Stomach (tissue), 9 donors: ENCODE measurements around the gene MYBPC2. TPM values are rescaled to one million over a fixed set of nuclear protein-coding genes. Genes with fewer than 3 reads are reported as not detected.

ENCODE experiments used
- DNase-seq, 2 donors: peaks; one replicate each; pipeline versions ENCODE4 v3.0.0 to v3.0.0-alpha.2; 2013 to 2019
- H3K27ac ChIP-seq, 5 donors: fragments of 200-600 bp in 4 of 5; sonication (generic) in 4 of 5; one replicate each; pipeline ENCODE4 v1.5.1; 2013 to 2019; ENCODE audit warnings: mild to moderate bottlenecking in 1 of 5, moderate library complexity in 1 of 5
- H3K27me3 ChIP-seq, 3 donors: fragments of 200-600 bp; sonication (generic); one replicate each; pipeline ENCODE4 v1.5.1; 2017 to 2019; ENCODE audit warnings: mixed run types in 1 of 3
- H3K36me3 ChIP-seq, 4 donors: fragments of 200-600 bp; sonication (generic); 1 replicate in 3 of 4; 2 replicates in 1 of 4; pipeline ENCODE4 v1.5.1; 2016 to 2019
- H3K4me1 ChIP-seq, 4 donors: fragments of 200-600 bp; sonication (generic); one replicate each; pipeline ENCODE4 v1.5.1; 2016 to 2019
- H3K4me3 ChIP-seq, 4 donors: fragments of 200-600 bp; sonication (generic) in 3 of 4; one replicate each; pipeline ENCODE4 v1.5.1; 2016 to 2019; ENCODE audit warnings: mild to moderate bottlenecking in 1 of 4
- H3K9me3 ChIP-seq, 4 donors: fragments of 200-600 bp; sonication (generic); one replicate each; pipeline ENCODE4 v1.5.1; 2016 to 2019
- EP300 ChIP-seq: sonication (generic); formaldehyde crosslinking; IDR thresholded peaks from one replicate; pipeline ENCODE4 v1.6.1; 2017; ENCODE audit warnings: antibody characterized with exemption
- POLR2A ChIP-seq, 4 donors: fragments of 450-650 bp; IDR thresholded peaks; one replicate each; pipeline ENCODE4 v1.6.1; 2016; ENCODE audit warnings: antibody characterized with exemption in 4 of 4, control low read depth in 2 of 4, mild to moderate bottlenecking in 1 of 4, moderate library complexity in 1 of 4
- POLR2AphosphoS5 ChIP-seq, 3 donors: sonication (generic); formaldehyde crosslinking; IDR thresholded peaks; one replicate each; pipeline ENCODE4 v1.6.1; 2016; ENCODE audit warnings: antibody characterized with exemption in 3 of 3
- WGBS, 5 donors: extraction: QIAGEN DNeasy Blood & Tissue Kit in 3 of 5; methylation state at CpG; one replicate each; pipeline versions ENCODE4 v1.1.5 to v1.1.7; 2013 to 2018; 5-methylcytosine and 5-hydroxymethylcytosine counted together
- intact Hi-C: fragments of 100-400 bp; cut with DNase I; formaldehyde crosslinking; loops from one replicate; pipeline ENCODE4 v1.15.1; 2023; ENCODE audit warnings: low total_unique reads
- polyA plus RNA-seq, 3 donors: library from polyadenylated mRNA; stranded (reverse); fragments of 200-250 nt; gene quantifications; one replicate each; pipeline ENCODE4 v1.2.3, GENCODE V29; 2013
- total RNA-seq, 5 donors: library from RNA; depleted of rRNA; stranded (reverse); fragments of >200 nt; gene quantifications; one replicate each; pipeline versions ENCODE4 v1.1.0 to v1.2.3, GENCODE V29; 2014 to 2016
- TF ChIP-seq, protein P1 (sequence below), 7 experiments: fragments of 450-650 bp in 4 of 7; fragments of 200-600 bp in 3 of 7; sonication (generic) in 3 of 7; IDR thresholded peaks; one replicate each; pipeline ENCODE4 v1.5.1; 2016 to 2019; ENCODE audit warnings: antibody characterized with exemption in 7 of 7, control low read depth in 2 of 7, mild to moderate bottlenecking in 1 of 7
- donor health status: healthy with polysubstance abuse.
- donor health status: Bipolar disorder and iron deficiency.
- donor health status: healthy.

The MYBPC2 gene
- total and polyA plus RNA-seq, 8 donors: 0.10 to 0.31 TPM; not detected in 6

DNA sequence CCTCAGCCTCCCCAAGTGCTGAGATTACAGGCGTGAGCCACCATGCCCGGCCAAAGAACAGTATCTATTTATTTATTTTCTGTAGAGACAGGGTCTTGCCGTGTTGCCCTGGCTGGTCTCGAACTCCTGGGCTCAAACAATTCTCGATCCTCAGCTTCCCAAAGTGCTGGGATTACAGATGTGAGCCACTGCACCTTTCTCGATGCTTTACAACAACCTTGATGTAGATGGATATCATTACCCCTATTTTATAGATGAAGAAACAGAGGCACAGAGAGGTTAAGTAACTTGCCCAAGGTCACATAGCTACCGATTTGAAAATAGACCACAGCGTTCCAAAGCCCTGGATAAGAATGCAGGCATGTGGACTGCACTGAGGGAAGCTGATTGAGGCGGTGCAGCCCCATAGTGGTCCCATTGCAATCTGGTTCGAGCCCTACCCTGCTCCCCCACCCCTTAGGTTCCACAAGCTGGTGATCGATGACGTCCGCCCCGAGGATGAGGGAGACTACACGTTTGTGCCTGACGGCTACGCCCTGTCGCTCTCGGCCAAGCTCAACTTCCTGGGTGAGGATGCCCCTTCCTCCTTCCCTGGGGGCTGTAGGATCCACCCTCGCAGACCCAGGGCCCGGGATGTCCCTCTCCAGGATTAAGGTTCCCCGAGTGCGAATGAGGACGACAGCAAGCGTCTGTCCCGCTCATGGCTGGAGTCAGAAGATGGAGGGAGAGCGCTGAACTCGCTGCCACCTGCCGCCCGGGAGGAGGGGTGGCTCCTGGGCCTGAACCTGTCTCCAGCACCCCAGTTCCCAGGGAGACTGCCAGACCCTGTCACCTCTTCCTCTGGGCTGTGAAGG is 17.9 kb downstream of the MYBPC2 start:
- WGBS, 5 donors: 50 to 78% (median 61%) methylated on average over 9 to 30 of the region's 30 CpGs
- no peak overlapping the region for H3K27ac ChIP-seq
- DNase-seq: no peak
- H3K4me3 ChIP-seq: no peak overlapping the region
- intact Hi-C loops: no loop called here
- H3K9me3 ChIP-seq: no peaks in the 10 kb centered on the region
- no peaks in the 10 kb centered on the region for H3K4me1 ChIP-seq
- H3K36me3 ChIP-seq: no peaks in the 10 kb centered on the region
- H3K27me3 ChIP-seq: peaks cover 0 to 30% (median 8%) of the 10 kb centered on the region in 3 donors
- TF ChIP-seq POLR2A (IDR thresholded peaks at IDR 0.05): no peak
- TF ChIP-seq POLR2AphosphoS5 (IDR thresholded peaks at IDR 0.05): no peak
- TF ChIP-seq, protein P1, sequence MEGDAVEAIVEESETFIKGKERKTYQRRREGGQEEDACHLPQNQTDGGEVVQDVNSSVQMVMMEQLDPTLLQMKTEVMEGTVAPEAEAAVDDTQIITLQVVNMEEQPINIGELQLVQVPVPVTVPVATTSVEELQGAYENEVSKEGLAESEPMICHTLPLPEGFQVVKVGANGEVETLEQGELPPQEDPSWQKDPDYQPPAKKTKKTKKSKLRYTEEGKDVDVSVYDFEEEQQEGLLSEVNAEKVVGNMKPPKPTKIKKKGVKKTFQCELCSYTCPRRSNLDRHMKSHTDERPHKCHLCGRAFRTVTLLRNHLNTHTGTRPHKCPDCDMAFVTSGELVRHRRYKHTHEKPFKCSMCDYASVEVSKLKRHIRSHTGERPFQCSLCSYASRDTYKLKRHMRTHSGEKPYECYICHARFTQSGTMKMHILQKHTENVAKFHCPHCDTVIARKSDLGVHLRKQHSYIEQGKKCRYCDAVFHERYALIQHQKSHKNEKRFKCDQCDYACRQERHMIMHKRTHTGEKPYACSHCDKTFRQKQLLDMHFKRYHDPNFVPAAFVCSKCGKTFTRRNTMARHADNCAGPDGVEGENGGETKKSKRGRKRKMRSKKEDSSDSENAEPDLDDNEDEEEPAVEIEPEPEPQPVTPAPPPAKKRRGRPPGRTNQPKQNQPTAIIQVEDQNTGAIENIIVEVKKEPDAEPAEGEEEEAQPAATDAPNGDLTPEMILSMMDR (IDR thresholded peaks at IDR 0.05): no peak
- TF ChIP-seq EP300: no peak

DNA sequence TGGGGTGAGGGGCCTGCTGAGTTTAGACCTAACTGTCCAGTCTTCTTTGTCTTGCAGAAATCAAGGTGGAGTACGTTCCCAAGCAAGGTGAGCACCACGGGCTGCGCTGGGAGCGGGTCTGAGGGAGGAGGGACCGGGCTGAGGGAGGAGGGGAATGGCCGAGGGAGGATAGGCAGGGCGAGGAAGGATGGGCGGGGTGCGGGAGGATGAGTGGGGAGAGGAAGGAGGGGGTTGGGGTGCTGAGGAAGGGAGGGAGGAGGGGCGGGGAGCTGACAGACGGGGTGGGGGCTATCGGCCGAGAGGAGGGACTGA is 18.5 kb downstream of the MYBPC2 start:
- Histone ChIP-seq H3K9me3 (no peaks in the 10 kb centered on the region), H3K27ac (no peak overlapping the region), H3K4me3 (no peak overlapping the region), H3K4me1 (no peaks in the 10 kb centered on the region), H3K27me3 (peaks cover 0 to 30% (median 8%) of the 10 kb centered on the region in 3 donors), H3K36me3 (no peaks in the 10 kb centered on the region)
- 32 to 50% (median 41%) methylated on average over 12 to 13 of the region's 13 CpGs for WGBS, 5 donors
- no peak for DNase-seq
- intact Hi-C loops: no loop called here
- TF ChIP-seq POLR2A (IDR thresholded peaks at IDR 0.05): no peak
- no peak for TF ChIP-seq POLR2AphosphoS5 (IDR thresholded peaks at IDR 0.05)
- TF ChIP-seq EP300: no peak
- TF ChIP-seq, protein P1 (IDR thresholded peaks at IDR 0.05): no peak

DNA sequence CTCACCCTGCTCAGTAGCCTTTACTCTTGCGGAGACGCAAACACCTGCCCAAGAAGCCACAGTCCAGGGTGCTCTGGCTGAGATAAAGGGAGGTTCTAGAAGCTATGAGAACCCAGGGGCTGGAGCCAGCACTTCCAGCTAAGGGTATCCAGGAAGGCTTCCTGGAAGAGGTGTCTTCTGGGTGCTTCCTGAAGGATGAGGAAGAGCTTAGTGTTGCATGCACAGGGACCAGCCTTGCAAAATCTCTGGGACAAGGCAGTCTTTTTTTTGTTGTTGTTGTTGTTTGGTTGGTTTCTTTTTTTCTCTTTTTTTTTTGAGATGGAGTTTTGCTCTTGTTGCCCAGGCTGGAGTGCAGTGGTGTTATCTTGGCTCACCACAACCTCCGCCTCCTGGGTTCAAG is 20.6 kb downstream of the MYBPC2 start:
- intact Hi-C loops: no loop called here
- Histone ChIP-seq H3K36me3 (no peaks in the 10 kb centered on the region), H3K4me3 (no peak overlapping the region), H3K27ac (no peak overlapping the region), H3K27me3 (peaks cover 0 to 49% (median 14%) of the 10 kb centered on the region in 3 donors), H3K4me1 (no peaks in the 10 kb centered on the region), H3K9me3 (no peaks in the 10 kb centered on the region)
- no peak for TF ChIP-seq POLR2AphosphoS5 (IDR thresholded peaks at IDR 0.05)
- TF ChIP-seq EP300: no peak
- TF ChIP-seq POLR2A (IDR thresholded peaks at IDR 0.05): no peak
- TF ChIP-seq, protein P1 (IDR thresholded peaks at IDR 0.05): no peak
- 86 to 97% (median 95%) methylated on average over 3 of the region's 3 CpGs for WGBS, 5 donors
- no peak for DNase-seq

DNA sequence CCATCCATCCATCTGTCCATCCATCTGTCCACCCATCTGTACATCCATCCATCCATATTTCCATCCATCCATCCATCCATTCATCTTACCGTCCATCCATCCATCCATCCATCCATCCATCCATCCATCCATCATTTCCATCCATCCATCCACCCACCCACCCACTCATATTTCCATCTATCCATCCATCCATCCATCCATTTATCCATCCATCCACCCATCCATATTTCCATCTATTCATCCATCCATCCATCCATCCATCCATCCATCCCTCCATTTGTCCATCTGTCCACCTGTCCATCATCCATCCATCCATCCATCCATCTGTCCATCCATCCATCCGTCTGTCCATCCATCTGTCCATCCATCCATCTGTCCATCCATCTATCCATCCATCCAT is 23.3 kb downstream of the MYBPC2 start:
- H3K9me3 ChIP-seq: no peaks in the 10 kb centered on the region
- DNase-seq: no peak
- H3K4me1 ChIP-seq: no peaks in the 10 kb centered on the region
- H3K36me3 ChIP-seq: no peaks in the 10 kb centered on the region
- H3K4me3 ChIP-seq: no peak overlapping the region
- intact Hi-C loops: loop anchor here (5.0 kb wide), 1 partner anchor 89 kb away; the partner anchor contains the start of gene NAPSA
- 62 to 92% (median 85%) methylated on average over 2 of the region's 2 CpGs for WGBS, 5 donors
- peaks cover 0 to 54% (median 31%) of the 10 kb centered on the region in 3 donors for H3K27me3 ChIP-seq
- TF ChIP-seq, protein P1 (IDR thresholded peaks at IDR 0.05): no peak
- no peak for TF ChIP-seq POLR2AphosphoS5 (IDR thresholded peaks at IDR 0.05)
- H3K27ac ChIP-seq: no peak overlapping the region
